Ectodermal cell (in vitro differentiated cells): Measurements from ENCODE around the gene CD163. TPM values are rescaled to one million over a fixed set of nuclear protein-coding genes. Genes with fewer than 3 reads are reported as not detected.
"Not testable (repeated sequence)": the region's sequence is repeated elsewhere in the genome, so short reads cannot be mapped to it uniquely, and the experiment has no call there.

Experiments
- H3K27ac ChIP-seq: 2 replicates; pipeline ENCODE4 v1.7.0; 2013; ENCODE audit warnings: mild to moderate bottlenecking, low read depth, low read length; ENCODE audit not compliant: insufficient read depth, poor library complexity, severe bottlenecking
- H3K27me3 ChIP-seq: 2 replicates; pipeline ENCODE4 v1.7.0; 2013; ENCODE audit warnings: mild to moderate bottlenecking, low read length; ENCODE audit not compliant: insufficient read depth, control insufficient read depth, poor library complexity, severe bottlenecking
- H3K36me3 ChIP-seq: one replicate; pipeline ENCODE4 v1.7.0; 2013; ENCODE audit warnings: low read length; ENCODE audit not compliant: control insufficient read depth, insufficient read depth
- H3K4me1 ChIP-seq: one replicate; pipeline ENCODE4 v1.7.0; 2013; ENCODE audit warnings: low read length; ENCODE audit not compliant: control insufficient read depth, insufficient read depth
- H3K4me3 ChIP-seq: 2 replicates; pipeline ENCODE4 v1.7.0; 2013; ENCODE audit warnings: low read depth, low read length, control low read depth; ENCODE audit not compliant: insufficient read depth
- H3K9me3 ChIP-seq: 2 replicates; pipeline ENCODE4 v1.7.0; 2013; ENCODE audit warnings: mild to moderate bottlenecking, low read length, moderate library complexity; ENCODE audit not compliant: control insufficient read depth
- WGBS, 2 experiments: methylation state at CpG; one replicate each; pipeline ENCODE4 v1.1.7; 2013; ENCODE audit warnings: missing lambda C conversion rate in 2 of 2; 5-methylcytosine and 5-hydroxymethylcytosine counted together
- polyA plus RNA-seq, 4 experiments: library from polyadenylated mRNA; stranded (reverse); fragments of 50-300 nt; gene quantifications; one replicate each; pipeline ENCODE4 v1.2.3, GENCODE V29; 2013

Gene CD163
- polyA plus RNA-seq (2013, experiment 1 of 4) = not detected
- polyA plus RNA-seq (2013, experiment 2 of 4) = 0.09 TPM
- polyA plus RNA-seq (2013, experiment 3 of 4) = not detected
- 0.20 TPM for polyA plus RNA-seq (2013, experiment 4 of 4)

GRCh38 chr12:7503686-7504415 is at the start of gene CD163:
Gene CD163 (minus strand): TSS chr12:7503777. CDS start chr12:7503690, 87 bp downstream.
- H3K27ac ChIP-seq = no peak within 1 kb of the TSS
- H3K9me3 ChIP-seq = no peaks in the 10 kb centered on the region
- no peak within 1 kb of the TSS for H3K4me3 ChIP-seq
- 96 to 100% methylated on average over 2 of the region's 2 CpGs for WGBS, 2 experiments
- no peaks in the 10 kb centered on the region for H3K36me3 ChIP-seq
- no peaks in the 10 kb centered on the region for H3K4me1 ChIP-seq
- H3K27me3 ChIP-seq = no peaks in the 10 kb centered on the region

DNA sequence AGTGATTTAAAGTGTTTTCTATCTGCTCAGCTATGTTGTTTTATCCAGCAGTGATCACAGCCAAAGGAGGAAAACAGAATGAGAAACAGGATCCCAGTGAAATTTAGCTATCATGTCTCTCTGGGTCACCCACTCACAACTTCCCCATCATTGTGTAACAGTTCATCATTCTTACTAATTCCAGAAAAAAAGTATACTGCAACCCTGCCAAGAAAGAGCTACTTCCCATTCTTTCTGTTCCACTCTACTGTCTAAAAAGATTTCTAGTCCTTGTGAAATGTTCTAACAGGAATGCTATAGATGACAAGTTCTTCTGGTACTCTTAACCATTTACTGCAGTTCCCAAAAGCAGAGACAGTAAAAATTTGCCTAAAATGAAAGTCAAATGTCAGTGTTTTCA is 39.2 kb upstream of the CD163 start:
- H3K27me3 ChIP-seq = no peaks in the 10 kb centered on the region
- no peaks in the 10 kb centered on the region for H3K36me3 ChIP-seq
- no peaks in the 10 kb centered on the region for H3K4me1 ChIP-seq
- no peak overlapping the region for H3K4me3 ChIP-seq
- no peaks in the 10 kb centered on the region for H3K9me3 ChIP-seq
- H3K27ac ChIP-seq = no peak overlapping the region

DNA sequence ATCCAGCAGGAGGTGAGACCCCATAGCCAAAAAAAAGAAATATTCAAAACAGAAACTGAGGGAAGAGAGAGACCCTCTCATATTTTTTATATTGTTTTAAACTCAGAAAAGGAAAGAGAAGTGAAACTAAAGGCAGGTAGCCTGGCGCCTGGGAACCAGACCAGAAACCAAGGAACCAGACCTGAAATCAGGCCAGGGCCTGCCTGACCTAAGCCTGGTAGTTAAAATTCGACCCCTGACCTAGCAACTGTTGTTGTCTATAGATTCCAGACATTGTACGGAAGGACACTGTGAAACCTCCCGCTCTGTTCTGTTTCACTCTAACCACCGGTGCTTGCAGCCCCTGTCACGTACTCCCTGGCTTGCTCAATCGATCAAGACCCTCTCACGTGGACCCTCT is 38.5 kb upstream of the CD163 start:
- WGBS, 2 experiments = 89 to 90% methylated on average over 8 of the region's 8 CpGs
- Histone ChIP-seq H3K27ac (no peak overlapping the region), H3K9me3 (no peaks in the 10 kb centered on the region), H3K4me1 (no peaks in the 10 kb centered on the region), H3K27me3 (no peaks in the 10 kb centered on the region), H3K36me3 (no peaks in the 10 kb centered on the region), H3K4me3 (no peak overlapping the region)

GRCh38 chr12:7514416-7514815 is 10.8 kb upstream of the CD163 start:
- Histone ChIP-seq H3K27ac (no peak overlapping the region), H3K27me3 (no peaks in the 10 kb centered on the region), H3K4me1 (no peaks in the 10 kb centered on the region), H3K4me3 (no peak overlapping the region), H3K9me3 (no peaks in the 10 kb centered on the region), H3K36me3 (no peaks in the 10 kb centered on the region)
- WGBS, 2 experiments = 94 to 98% methylated on average over 8 of the region's 8 CpGs

DNA sequence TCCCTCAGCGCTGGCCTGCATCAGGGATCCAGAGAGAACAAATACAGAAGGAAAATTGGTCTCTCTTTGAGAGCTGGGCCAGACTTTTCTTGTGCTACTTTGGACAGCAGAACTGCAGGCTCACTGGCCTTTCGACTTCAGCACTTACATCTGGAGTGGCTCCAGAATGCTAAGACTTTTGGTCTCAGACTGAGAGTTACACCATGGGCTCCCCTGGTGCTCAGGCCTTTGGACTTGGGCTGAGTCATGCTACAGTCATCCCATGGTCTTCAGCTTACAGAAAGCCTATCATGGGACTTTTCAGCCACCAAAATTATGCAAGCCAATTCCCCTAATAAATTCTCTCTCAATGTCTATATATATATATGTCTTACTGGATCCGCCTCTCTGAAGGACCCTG is 9.0 kb upstream of the CD163 start:
- no peaks in the 10 kb centered on the region for H3K9me3 ChIP-seq
- no peaks in the 10 kb centered on the region for H3K4me1 ChIP-seq
- no peak overlapping the region for H3K4me3 ChIP-seq
- no peaks in the 10 kb centered on the region for H3K27me3 ChIP-seq
- WGBS, 2 experiments = 83 to 91% methylated on average over 3 of the region's 3 CpGs
- no peaks in the 10 kb centered on the region for H3K36me3 ChIP-seq
- no peak overlapping the region for H3K27ac ChIP-seq

DNA sequence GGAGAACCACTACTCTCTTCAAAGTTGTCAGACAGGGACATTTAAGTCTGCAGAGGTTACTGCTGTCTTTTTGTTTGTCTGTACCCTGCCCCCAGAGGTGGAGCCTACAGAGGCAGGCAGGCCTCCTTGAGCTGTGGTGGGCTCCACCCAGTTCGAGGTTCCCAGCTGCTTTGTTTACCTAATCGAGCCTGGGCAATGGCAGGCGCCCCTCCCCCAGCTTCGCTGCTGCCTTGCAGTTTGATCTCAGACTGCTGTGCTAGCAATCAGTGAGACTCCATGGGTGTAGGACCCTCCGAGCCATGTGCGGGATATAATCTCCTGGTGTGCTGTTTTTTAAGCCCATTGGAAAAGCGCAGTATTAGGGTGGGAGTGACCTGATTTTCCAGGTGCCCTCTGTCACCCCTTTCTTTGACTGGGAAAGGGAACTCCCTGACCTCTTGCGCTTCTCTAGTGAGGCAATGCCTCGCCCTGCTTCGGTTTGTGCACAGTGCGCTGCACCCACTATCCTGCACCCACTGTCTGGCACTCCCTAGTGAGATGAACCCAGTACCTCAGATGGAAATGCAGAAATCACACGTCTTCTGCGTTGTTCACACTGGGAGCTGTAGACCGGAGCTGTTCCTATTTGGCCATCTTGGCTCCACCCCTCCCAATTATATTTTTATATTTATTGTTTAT is 6.4 kb upstream of the CD163 start:
- not testable (repeated sequence) for H3K27ac ChIP-seq, H3K36me3 ChIP-seq, H3K27me3 ChIP-seq, H3K4me3 ChIP-seq, H3K4me1 ChIP-seq, H3K9me3 ChIP-seq
- 91 to 94% methylated on average over 14 of the region's 14 CpGs for WGBS, 2 experiments

DNA sequence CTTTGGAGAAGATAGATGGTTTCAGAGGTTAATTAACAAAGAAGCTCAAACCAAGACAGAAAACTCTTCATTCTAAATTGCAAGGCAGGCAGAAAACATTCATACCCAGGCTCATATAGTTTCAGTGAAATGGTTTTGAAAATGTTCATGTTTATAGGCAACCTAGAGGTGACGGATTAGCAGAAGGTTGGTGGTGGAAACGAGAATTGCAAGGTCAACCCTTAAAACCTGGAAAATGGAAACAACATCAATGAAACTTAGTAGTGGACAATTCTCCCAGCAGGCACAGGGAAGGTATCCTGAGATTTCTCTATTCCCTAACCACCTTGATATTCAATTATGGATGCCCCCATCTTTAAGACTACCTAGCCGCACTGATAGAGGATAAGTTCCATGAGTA is 965 bp downstream of the CD163 start:
- H3K4me1 ChIP-seq = no peaks in the 10 kb centered on the region
- H3K4me3 ChIP-seq = no peak overlapping the region
- 92 to 97% methylated on average over 3 of the region's 3 CpGs for WGBS, 2 experiments
- no peak overlapping the region for H3K27ac ChIP-seq
- H3K36me3 ChIP-seq = no peaks in the 10 kb centered on the region
- no peaks in the 10 kb centered on the region for H3K27me3 ChIP-seq
- no peaks in the 10 kb centered on the region for H3K9me3 ChIP-seq

DNA sequence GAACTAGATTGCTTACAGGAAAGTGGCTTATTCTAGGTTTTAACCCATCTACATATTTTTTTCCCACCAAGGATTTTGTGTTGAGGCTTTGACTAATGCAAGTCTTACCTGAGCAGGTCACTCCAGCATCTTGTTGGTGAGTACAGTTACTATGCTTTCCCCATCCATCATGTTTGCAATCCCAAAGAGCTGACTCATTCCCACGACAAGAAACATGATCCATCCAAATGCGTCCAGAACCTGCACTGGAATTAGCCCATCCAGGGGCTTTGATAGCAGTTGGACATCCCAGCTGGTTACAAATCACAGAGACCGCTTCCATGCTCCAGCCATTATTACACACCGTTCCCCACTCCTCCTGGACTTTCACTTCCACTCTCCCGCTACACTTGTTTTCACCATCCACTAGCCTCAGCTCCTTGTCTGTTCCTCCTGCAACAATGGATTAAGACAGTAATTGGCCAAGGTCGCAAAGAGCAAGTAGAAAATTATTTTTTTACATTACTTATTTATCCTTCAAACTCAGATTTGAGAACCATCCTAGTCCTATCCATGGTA is 2.5 kb downstream of the CD163 start:
- Histone ChIP-seq H3K9me3 (no peaks in the 10 kb centered on the region), H3K27ac (no peak overlapping the region), H3K4me3 (no peak overlapping the region), H3K36me3 (no peaks in the 10 kb centered on the region), H3K4me1 (no peaks in the 10 kb centered on the region), H3K27me3 (no peaks in the 10 kb centered on the region)
- 91 to 93% methylated on average over 5 to 6 of the region's 6 CpGs for WGBS, 2 experiments

- H3K27me3 ChIP-seq = no peaks in the 10 kb centered on the region
- H3K4me1 ChIP-seq = no peaks in the 10 kb centered on the region
- WGBS, 2 experiments = 100% methylated on average over 1 of the region's 1 CpG; no CpG with 5 or more reads in 1 of the 2 experiments
- no peaks in the 10 kb centered on the region for H3K36me3 ChIP-seq
- H3K4me3 ChIP-seq = no peak overlapping the region
- H3K27ac ChIP-seq = no peak overlapping the region
- no peaks in the 10 kb centered on the region for H3K9me3 ChIP-seq
These were observed 3.9 kb downstream of the CD163 start for GRCh38 chr12:7499636-7500035.

DNA sequence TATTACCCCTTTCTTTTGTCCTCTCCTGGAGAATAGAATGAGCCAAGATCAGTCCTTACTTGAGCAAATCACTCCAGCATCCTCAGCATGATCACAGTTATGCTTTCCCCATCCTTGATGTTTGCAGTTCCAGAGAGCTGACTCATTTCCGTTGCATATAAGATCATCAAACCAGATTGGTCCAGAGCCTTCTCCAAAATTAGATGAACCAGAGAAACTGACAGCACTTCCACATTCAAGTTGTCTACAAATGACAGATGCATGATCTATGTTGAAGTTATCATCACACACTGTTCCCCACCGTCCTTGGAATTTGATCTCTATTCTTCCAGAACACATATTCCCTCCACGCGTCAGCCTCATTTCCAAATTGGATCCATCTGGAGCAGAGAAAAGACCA is 4.8 kb downstream of the CD163 start:
- Histone ChIP-seq H3K4me1 (no peaks in the 10 kb centered on the region), H3K27me3 (no peaks in the 10 kb centered on the region), H3K9me3 (no peaks in the 10 kb centered on the region), H3K4me3 (no peak overlapping the region), H3K27ac (no peak overlapping the region), H3K36me3 (no peaks in the 10 kb centered on the region)
- 87 to 93% methylated on average over 4 of the region's 4 CpGs for WGBS, 2 experiments
